GM12801 (cell line): ENCODE results near the gene PCNX1.
A peak's percentile ranks its signal among the peaks of the same experiment; 100 is the strongest.

ENCODE experiments used
- CTCF ChIP-seq: IDR thresholded peaks from one replicate; pipeline ENCODE4 v1.5.1; 2011; ENCODE audit warnings: control low read depth; ENCODE audit not compliant: insufficient read length; ENCODE audit errors: extremely low read depth

Gene PCNX1

GRCh38 chr14:70964492-70964891 lies 57.2 kb downstream of the PCNX1 start:
- TF ChIP-seq CTCF: no peak

GRCh38 chr14:70971560-70971959 lies 64.3 kb downstream of the PCNX1 start:
- TF ChIP-seq CTCF: no peak

- peak; percentile 56 for TF ChIP-seq CTCF
Measured at GRCh38 chr14:70972107-70972976, 65.1 kb downstream of the PCNX1 start.

GRCh38 chr14:70976591-70976990 lies 69.3 kb downstream of the PCNX1 start:
- TF ChIP-seq CTCF: no peak

- no peak for TF ChIP-seq CTCF
Measured at GRCh38 chr14:70981000-70981952, 74.0 kb downstream of the PCNX1 start.

- TF ChIP-seq CTCF: no peak
Measured at GRCh38 chr14:70982200-70982599, 74.9 kb downstream of the PCNX1 start.

- TF ChIP-seq CTCF: no peak
Measured at GRCh38 chr14:70987041-70987440, 79.8 kb downstream of the PCNX1 start.
